Endothelial cell of umbilical vein (primary cell): ENCODE data around the gene HMGCL.
"Not testable (repeated sequence)": the region's sequence is repeated elsewhere in the genome, so short reads cannot be mapped to it uniquely, and the experiment has no call there.

Experiments
- EZH2 ChIP-seq: IDR thresholded peaks from 2 replicates; pipeline ENCODE4 v1.6.1; 2012; ENCODE audit warnings: borderline replicate concordance, low read depth, mild to moderate bottlenecking, moderate library complexity, low read length, inconsistent platforms; ENCODE audit not compliant: severe bottlenecking
- FOS ChIP-seq: IDR thresholded peaks from 2 replicates; pipeline ENCODE4 v1.6.1; 2011; ENCODE audit warnings: mild to moderate bottlenecking, low read length, moderate library complexity, borderline replicate concordance; ENCODE audit not compliant: insufficient read depth
- GATA2 ChIP-seq: IDR thresholded peaks from 2 replicates; pipeline ENCODE4 v1.7.0; 2011; ENCODE audit warnings: low read depth, mild to moderate bottlenecking, moderate library complexity, mixed read lengths, low read length; ENCODE audit not compliant: insufficient read length, insufficient read depth
- JUN ChIP-seq: IDR thresholded peaks from 2 replicates; pipeline ENCODE4 v1.6.1; 2011; ENCODE audit warnings: borderline replicate concordance, low read depth; ENCODE audit not compliant: insufficient read length, insufficient read depth
- MYC ChIP-seq: IDR thresholded peaks from one replicate; pipeline ENCODE4 v1.6.1; 2011; ENCODE audit warnings: mild to moderate bottlenecking, low read depth, low read length
- POLR2A ChIP-seq: IDR thresholded peaks from 2 replicates; pipeline ENCODE4 v1.6.1; 2012; ENCODE audit warnings: low read depth, mild to moderate bottlenecking, control low read depth, low read length
- POLR2AphosphoS5 ChIP-seq: IDR thresholded peaks from 2 replicates; pipeline ENCODE4 v1.6.1; 2012; ENCODE audit warnings: low read depth, mild to moderate bottlenecking, control low read depth, low read length, moderate library complexity; ENCODE audit not compliant: insufficient read depth
- TF ChIP-seq, protein P1 (sequence below), 2 donors: IDR thresholded peaks; 1 replicate in 1 of 2; 2 replicates in 1 of 2; pipeline ENCODE4 v1.5.1; 2011; ENCODE audit warnings: low read length in 2 of 2, mild to moderate bottlenecking in 2 of 2, moderate library complexity in 2 of 2, control low read depth in 1 of 2, inconsistent platforms in 1 of 2, low read depth in 1 of 2; ENCODE audit not compliant: insufficient read depth in 1 of 2; ENCODE audit errors: extremely low read depth in 1 of 2
- TF ChIP-seq, protein P2 (sequence below): IDR thresholded peaks from 2 replicates; pipeline ENCODE4 v1.6.1; 2011; ENCODE audit not compliant: insufficient read depth, insufficient read length

DNA sequence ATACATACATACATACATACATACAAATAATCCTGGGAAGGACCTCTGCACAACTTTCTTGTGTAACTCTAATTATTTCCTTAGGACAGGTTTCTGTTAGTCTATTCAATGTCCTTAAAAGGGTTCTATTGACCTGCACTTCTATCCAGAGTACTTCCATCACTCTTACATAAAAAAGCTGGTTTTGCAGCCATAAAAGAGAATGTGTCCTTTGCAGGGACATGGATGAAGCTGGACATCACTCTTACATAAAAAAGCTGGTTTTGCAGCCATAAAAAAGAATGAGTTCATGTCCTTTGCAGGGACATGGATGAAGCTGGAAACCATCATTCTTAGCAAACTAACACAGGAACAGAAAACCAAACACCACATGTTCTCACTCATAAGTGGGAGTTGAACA lies 26.2 kb upstream of the HMGCL start:
- not testable (repeated sequence) for TF ChIP-seq POLR2AphosphoS5, POLR2A, EZH2, JUN, MYC, GATA2, FOS
- TF ChIP-seq, protein P1, sequence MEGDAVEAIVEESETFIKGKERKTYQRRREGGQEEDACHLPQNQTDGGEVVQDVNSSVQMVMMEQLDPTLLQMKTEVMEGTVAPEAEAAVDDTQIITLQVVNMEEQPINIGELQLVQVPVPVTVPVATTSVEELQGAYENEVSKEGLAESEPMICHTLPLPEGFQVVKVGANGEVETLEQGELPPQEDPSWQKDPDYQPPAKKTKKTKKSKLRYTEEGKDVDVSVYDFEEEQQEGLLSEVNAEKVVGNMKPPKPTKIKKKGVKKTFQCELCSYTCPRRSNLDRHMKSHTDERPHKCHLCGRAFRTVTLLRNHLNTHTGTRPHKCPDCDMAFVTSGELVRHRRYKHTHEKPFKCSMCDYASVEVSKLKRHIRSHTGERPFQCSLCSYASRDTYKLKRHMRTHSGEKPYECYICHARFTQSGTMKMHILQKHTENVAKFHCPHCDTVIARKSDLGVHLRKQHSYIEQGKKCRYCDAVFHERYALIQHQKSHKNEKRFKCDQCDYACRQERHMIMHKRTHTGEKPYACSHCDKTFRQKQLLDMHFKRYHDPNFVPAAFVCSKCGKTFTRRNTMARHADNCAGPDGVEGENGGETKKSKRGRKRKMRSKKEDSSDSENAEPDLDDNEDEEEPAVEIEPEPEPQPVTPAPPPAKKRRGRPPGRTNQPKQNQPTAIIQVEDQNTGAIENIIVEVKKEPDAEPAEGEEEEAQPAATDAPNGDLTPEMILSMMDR (IDR thresholded peaks at IDR 0.05; ENCODE audit: extremely low read depth in 1 of 2, insufficient read depth in 1 of 2, low read depth in 1 of 2, low read length in 2 of 2) = not testable (repeated sequence)
- TF ChIP-seq, protein P2, sequence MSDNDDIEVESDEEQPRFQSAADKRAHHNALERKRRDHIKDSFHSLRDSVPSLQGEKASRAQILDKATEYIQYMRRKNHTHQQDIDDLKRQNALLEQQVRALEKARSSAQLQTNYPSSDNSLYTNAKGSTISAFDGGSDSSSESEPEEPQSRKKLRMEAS = not testable (repeated sequence)
